Measurements from ENCODE around the gene MYO1G. TPM values are rescaled to one million over a fixed set of nuclear protein-coding genes. Genes with fewer than 3 reads are reported as not detected.

Gene MYO1G
- total and polyA plus RNA-seq, 2 donors = 1.8 to 3.6 TPM

DNA sequence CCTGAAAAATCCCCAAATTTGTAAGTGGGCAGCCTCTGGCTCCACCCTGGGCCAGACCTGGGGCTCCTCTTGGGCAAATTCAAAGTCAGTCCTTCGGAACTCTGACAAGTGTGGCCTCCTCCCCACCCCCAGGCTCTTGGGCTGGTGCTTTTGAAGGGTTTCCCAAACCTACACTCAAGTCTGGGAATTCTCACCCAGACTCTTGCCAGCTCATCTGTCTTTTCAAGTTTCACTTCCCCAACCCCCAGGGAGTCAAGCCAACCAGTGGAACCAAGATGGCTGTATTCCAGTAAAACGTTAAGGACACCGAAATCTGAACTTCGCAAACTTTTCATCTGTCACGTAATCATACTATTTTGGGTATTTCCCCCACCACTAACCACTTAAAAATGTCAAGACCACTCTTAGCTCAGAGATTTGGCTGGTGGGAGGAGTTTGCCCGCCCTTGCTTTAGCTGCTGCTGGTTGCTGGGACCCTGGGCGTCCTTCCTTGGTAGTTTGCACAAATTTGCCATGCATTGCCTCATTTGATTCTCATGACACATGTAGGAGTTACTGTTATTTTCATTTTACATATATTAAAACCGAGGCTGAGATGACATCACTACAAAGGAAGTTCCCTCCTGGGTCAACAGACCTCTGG is 1.7 kb upstream of the MYO1G start:
- no peak for DNase-seq (ENCODE audit: extremely low spot score)
- WGBS = 62% methylated on average over 8 of the region's 8 CpGs
- Histone ChIP-seq H3K27ac (ENCODE audit: low read depth) (no peak overlapping the region), H3K4me3 (ENCODE audit: low read depth, low read length) (no peak overlapping the region), H3K36me3 (ENCODE audit: insufficient read depth) (no peaks in the 10 kb centered on the region), H3K4me1 (ENCODE audit: insufficient read depth) (no peaks in the 10 kb centered on the region)

DNA sequence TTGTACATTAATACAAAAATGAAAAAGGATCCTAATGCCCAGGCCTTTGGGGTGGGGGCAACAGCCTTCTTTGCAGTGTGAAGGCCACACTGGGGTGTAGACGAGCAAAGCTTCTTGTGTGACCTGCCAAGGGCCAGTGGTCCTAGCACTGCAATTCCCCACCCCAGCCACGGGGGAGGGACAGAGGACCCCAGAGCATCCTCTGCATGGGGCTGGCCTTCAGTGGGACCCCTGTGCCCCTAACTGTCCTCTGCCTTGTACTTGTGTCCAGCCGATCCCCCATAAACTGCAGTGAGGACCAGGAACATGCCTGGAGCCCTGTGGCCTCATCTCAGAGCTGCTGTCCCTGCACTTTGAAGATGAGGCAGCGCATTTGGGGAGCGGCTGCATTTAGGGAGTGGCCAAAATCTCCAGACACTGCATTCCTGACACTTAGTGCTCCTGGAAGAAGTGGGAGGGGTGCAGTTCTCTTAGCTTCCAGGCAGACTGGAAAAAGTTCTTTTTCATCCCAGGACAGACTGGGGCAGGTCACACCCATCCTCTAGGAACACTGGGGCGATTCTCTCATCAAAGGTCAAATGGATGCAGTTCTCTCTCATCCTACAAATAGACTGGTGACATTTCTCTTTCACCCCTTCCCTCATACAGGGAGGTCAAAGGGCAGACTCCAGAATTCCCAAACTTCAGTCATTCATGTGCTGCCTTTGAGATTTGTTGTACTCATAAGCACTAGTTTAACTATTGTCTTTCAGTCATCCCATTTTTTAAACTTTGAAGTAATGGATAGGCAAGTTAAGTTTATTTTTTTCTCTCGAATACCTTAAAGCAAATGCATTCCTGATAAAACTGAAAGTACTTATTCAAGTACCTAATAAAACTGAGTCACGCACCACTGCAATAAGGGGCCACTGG is 922 bp upstream of the MYO1G start:
- H3K36me3 ChIP-seq (ENCODE audit: insufficient read depth) = no peaks in the 10 kb centered on the region
- DNase-seq (ENCODE audit: extremely low spot score) = no peak

DNA sequence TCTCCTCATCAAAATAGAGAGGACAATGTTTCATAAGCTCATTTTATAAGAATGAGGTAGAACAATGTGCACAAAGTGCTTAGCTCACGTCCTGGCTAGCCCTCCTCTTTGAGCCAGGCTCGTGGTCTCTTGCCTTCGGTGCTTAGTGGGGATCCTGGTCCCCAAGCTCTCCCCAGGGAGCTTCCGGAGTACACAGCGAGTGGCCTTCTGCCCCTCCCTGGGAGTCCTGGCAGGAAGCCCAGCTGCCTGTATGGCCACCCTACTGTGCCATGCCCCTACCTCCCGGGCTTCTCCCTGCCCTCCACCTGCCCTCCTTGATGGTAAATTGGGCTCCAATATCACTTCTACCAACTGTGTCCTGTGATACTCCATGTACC is 868 bp downstream of the MYO1G start:
- no peak for DNase-seq (ENCODE audit: extremely low spot score)
- H3K27ac ChIP-seq (ENCODE audit: low read depth) = no peak overlapping the region
- H3K4me1 ChIP-seq (ENCODE audit: insufficient read depth) = no peaks in the 10 kb centered on the region
- no peak overlapping the region for H3K4me3 ChIP-seq (ENCODE audit: low read depth, low read length)
- 74% methylated on average over 6 of the region's 6 CpGs for WGBS
- H3K36me3 ChIP-seq (ENCODE audit: insufficient read depth) = no peaks in the 10 kb centered on the region

More for the DNA sequence above, 922 bp upstream of the MYO1G start:
- 70% methylated on average over 8 of the region's 8 CpGs for WGBS
- Histone ChIP-seq H3K27ac (ENCODE audit: low read depth) (no peak overlapping the region), H3K4me3 (ENCODE audit: low read depth, low read length) (no peak overlapping the region), H3K4me1 (ENCODE audit: insufficient read depth) (no peaks in the 10 kb centered on the region)

DNA sequence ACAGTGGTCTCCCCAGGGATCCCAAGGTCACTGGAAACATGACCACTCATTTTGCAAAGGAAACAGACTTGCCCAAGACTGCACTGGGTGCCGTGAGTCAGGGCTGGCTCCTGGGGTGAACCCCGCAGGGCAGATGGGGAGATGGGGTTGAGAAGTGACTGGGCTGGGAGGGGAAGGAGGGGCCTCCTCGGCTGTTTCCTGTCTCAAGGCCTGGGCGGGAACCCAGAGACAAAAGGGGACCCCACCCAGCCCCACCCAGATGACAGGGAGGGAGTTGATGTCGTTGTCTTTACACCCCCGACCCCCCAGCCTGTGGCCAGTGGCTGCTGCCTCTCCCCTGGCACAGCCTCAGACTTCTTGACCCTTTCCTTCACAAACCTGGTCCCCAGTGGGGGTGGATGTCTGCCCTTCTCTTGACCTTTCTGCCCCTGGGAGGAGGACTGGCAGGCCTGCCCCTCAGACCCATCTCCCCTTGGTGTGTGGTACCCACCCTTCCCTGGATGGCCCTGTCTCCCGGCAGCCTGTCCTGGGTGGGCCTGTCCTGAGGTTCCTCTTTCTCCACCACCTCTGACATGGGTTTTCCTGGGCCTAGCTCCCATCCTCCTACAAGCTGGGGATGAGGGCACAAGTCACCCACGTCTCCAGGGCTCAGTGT is 1.4 kb downstream of the MYO1G start:
- WGBS = 60% methylated on average over 8 of the region's 8 CpGs
- no peak overlapping the region for H3K27ac ChIP-seq (ENCODE audit: low read depth)
- no peak for DNase-seq (ENCODE audit: extremely low spot score)
- no peaks in the 10 kb centered on the region for H3K36me3 ChIP-seq (ENCODE audit: insufficient read depth)
- no peak overlapping the region for H3K4me3 ChIP-seq (ENCODE audit: low read depth, low read length)
- H3K4me1 ChIP-seq (ENCODE audit: insufficient read depth) = no peaks in the 10 kb centered on the region

DNA sequence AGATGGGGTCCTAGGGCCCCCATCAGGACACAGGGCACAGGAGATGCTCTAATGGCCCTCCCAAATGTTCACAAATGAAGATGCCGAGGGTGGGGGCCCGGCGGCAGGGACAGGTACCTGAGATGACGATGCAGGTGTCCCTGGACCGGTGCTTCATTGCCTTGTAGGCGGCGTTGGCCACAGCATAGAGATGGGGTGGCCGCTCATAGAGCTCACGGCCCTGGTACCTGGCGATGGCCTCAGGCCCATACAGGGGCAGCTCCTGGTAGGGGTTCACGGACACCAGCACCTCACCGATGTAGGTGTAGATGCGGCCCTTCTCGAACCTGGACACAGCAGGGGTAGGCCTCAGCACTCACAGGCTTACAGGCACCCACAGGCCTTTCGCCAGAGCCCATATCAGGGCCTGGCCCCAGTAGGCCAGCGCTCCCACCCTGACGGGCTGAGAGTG is 2.0 kb downstream of the MYO1G start:
- DNase-seq (ENCODE audit: extremely low spot score) = no peak
- no peaks in the 10 kb centered on the region for H3K36me3 ChIP-seq (ENCODE audit: insufficient read depth)
- H3K27ac ChIP-seq (ENCODE audit: low read depth) = no peak overlapping the region
- H3K4me3 ChIP-seq (ENCODE audit: low read depth, low read length) = no peak overlapping the region
- 96% methylated on average over 17 of the region's 17 CpGs for WGBS
- no peaks in the 10 kb centered on the region for H3K4me1 ChIP-seq (ENCODE audit: insufficient read depth)

DNA sequence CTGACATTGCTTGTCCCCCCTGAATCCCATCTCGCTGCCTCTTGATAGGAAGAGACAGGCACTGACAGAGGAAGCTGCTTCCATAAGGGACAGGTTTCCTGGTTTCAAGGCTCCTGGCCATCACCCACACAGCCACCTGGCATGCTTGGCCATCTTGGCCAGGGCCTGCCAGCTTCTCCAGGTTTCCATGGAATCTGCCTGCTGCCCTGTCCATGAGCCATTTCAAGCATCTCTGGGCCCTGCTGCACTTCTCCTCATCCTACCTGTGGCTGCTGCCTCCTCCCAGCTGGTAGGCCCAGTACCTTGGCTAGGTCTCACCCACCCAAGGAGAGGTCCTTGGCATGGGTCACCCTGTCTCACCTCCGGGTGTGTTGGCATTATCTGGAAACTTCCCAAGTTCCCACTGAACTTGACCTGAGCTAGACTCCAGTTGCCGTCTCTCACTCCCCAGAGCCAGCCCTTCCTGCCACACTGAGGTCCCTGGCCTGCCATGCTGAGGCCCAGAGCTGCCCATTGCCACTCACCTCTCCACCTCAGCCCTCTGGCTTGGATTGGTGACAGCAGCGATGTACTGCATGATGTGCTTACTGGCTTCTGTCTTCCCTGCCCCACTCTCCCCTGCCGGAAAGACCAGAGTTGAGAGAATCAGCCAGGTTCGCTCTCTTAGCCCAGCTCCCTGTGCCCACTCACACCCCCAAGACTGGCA is 2.6 kb downstream of the MYO1G start:
- Histone ChIP-seq H3K27ac (ENCODE audit: low read depth) (no peak overlapping the region), H3K4me1 (ENCODE audit: insufficient read depth) (no peaks in the 10 kb centered on the region), H3K4me3 (ENCODE audit: low read depth, low read length) (no peak overlapping the region), H3K36me3 (ENCODE audit: insufficient read depth) (no peaks in the 10 kb centered on the region)
- WGBS = 96% methylated on average over 6 of the region's 6 CpGs
- DNase-seq (ENCODE audit: extremely low spot score) = no peak

DNA sequence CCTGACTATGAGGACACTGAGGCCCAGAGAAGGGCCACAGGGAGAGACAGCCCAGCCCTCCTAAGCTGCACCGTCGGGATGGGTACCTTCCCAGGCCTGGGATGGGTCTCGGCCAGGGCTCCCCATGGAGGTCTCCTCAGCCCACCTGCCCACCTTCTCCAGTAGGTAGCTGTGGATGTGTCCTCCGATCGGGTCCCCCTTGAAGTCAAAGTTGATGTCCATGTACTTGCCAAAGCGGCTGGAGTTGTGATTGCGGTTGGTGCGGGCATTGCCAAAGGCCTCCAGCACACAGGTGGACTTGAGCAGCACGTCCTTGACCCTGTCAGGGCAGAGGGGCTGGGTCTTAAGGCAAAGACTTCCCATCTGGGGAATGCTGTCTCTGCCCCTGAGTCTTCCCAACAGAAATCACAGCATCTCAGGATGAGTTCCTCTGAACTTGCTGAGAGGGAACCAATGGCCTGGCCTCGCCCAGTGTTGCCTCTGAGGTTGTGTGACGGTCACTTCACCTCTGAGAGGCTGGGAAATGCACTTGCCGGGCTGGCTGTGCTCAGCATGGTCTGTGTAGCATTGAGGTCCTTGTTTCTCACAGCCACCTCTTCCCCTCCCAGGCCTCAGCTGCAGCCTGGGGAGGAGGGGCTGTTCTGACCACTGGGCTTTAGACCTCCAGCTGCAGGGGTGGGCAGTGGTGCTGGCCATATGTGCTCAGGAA is 3.3 kb downstream of the MYO1G start:
- Histone ChIP-seq H3K36me3 (ENCODE audit: insufficient read depth) (no peaks in the 10 kb centered on the region), H3K4me1 (ENCODE audit: insufficient read depth) (no peaks in the 10 kb centered on the region), H3K27ac (ENCODE audit: low read depth) (no peak overlapping the region), H3K4me3 (ENCODE audit: low read depth, low read length) (no peak overlapping the region)
- DNase-seq (ENCODE audit: extremely low spot score) = no peak
- 94% methylated on average over 12 of the region's 12 CpGs for WGBS

DNA sequence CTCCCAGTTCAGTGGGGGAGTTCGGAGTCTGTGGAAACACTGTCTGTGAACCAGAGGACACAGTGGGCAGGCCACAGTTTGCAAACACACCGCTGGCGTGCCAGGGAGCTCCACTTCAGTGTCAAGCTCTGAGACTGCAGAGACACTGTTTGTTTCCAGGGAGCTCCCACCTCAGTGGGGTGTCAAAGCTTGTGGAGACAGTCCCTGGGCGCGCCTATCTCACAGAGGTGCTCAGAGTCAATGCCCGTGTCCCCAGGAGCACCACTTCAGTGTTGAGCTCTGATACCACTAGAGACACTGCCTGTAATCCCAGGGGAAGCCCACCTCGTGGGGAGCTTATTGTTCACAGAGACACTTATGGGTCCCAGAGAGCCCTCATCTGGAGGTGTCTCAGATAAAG is 4.3 kb downstream of the MYO1G start:
- DNase-seq (ENCODE audit: extremely low spot score) = no peak
- H3K4me1 ChIP-seq (ENCODE audit: insufficient read depth) = no peaks in the 10 kb centered on the region
- H3K36me3 ChIP-seq (ENCODE audit: insufficient read depth) = no peaks in the 10 kb centered on the region
- no peak overlapping the region for H3K4me3 ChIP-seq (ENCODE audit: low read depth, low read length)
- H3K27ac ChIP-seq (ENCODE audit: low read depth) = no peak overlapping the region
- 82% methylated on average over 7 of the region's 7 CpGs for WGBS

DNA sequence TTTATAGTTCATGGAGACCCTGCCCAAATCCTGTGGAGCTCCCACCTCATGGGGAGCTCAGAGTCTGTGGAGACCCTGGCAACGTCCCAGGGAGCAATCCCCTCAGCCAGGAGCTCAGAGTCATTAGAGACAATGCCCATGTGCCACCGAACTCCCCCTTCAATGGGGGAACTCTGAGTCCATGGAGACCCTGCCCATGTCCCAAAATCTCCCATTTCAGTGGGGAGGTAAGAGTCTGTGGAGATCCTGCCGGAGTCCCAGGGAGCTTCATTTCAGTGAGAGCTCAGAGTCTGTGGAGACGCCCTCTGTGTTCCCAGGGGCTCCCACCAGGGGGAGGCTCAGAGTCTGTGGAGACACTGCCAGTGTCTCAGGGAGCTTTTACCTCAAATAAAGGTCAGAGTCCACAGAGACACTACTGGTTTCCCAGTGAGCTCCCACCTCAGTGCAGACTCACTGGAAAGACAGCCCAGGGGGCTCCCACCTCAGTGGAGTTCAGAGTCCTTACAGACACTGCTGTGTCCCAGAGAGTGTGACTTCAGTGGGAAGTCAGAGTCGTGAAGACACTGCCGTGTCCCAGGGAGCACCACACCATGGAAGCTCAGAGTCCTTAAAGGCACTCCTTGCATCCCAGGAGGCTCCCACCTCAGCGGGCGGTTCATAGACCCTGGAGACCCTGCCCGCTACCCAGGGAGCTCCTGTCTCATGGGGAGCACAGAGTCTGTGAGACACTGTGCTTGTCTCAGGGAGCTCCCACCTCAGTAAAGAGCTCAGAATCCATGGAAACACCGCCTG is 5.0 kb downstream of the MYO1G start:
- WGBS = 74% methylated on average over 10 of the region's 10 CpGs
- no peak for DNase-seq (ENCODE audit: extremely low spot score)
- Histone ChIP-seq H3K4me1 (ENCODE audit: insufficient read depth) (no peaks in the 10 kb centered on the region), H3K4me3 (ENCODE audit: low read depth, low read length) (no peak overlapping the region), H3K27ac (ENCODE audit: low read depth) (no peak overlapping the region), H3K36me3 (ENCODE audit: insufficient read depth) (no peaks in the 10 kb centered on the region)

DNA sequence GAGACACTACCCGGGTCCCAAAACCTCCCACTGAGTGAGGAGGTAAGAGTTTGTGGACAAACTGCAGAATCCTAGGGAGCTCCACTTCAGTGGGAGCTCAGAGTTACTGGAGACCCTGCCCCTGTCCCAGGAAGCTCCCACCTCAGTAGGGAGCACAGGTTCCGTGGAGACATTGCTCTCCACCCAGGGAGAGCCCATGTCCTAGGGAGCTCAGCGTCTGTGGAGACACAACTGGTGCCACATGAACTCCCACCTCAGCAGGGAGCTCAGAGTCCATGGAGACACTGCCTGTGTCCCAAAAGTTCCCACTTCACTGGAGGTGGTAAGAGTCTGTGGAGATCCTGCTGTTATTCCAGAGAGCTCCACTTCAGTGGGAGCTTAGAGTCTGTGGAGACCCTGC is 6.3 kb downstream of the MYO1G start:
- Histone ChIP-seq H3K4me3 (ENCODE audit: low read depth, low read length) (no peak overlapping the region), H3K36me3 (ENCODE audit: insufficient read depth) (no peaks in the 10 kb centered on the region), H3K4me1 (ENCODE audit: insufficient read depth) (no peaks in the 10 kb centered on the region), H3K27ac (ENCODE audit: low read depth) (no peak overlapping the region)
- no peak for DNase-seq (ENCODE audit: extremely low spot score)
- WGBS = 83% methylated on average over 3 of the region's 3 CpGs

DNA sequence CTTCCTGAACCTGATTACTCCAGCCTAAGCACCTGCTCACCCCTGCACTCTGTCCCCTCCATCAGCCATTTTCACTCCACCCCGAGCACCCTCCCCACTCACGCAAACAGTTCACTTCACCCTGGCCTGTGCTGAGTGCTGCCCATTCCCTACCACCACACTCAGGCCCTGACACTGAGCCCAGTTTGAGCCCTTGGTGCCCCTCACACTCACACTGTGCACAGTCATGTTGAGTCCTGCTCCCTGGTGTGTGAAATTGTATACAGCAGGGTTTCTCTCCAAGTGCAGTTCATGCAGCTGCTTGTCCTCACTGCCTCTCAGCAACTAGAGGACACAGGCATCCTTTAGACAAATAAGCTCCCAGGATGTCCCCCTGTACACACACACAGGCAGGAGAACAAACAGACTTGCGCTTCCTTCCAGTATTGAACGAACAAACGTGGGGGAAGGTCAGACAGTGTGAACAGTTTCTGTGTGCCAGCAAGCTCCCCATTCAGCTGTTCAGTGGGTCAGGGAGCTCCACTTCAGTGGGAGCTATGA is 6.8 kb downstream of the MYO1G start:
- no peak for DNase-seq (ENCODE audit: extremely low spot score)
- Histone ChIP-seq H3K4me1 (ENCODE audit: insufficient read depth) (no peaks in the 10 kb centered on the region), H3K36me3 (ENCODE audit: insufficient read depth) (no peaks in the 10 kb centered on the region), H3K27ac (ENCODE audit: low read depth) (no peak overlapping the region), H3K4me3 (ENCODE audit: low read depth, low read length) (no peak overlapping the region)
- WGBS = 63% methylated on average over 5 of the region's 5 CpGs

DNA sequence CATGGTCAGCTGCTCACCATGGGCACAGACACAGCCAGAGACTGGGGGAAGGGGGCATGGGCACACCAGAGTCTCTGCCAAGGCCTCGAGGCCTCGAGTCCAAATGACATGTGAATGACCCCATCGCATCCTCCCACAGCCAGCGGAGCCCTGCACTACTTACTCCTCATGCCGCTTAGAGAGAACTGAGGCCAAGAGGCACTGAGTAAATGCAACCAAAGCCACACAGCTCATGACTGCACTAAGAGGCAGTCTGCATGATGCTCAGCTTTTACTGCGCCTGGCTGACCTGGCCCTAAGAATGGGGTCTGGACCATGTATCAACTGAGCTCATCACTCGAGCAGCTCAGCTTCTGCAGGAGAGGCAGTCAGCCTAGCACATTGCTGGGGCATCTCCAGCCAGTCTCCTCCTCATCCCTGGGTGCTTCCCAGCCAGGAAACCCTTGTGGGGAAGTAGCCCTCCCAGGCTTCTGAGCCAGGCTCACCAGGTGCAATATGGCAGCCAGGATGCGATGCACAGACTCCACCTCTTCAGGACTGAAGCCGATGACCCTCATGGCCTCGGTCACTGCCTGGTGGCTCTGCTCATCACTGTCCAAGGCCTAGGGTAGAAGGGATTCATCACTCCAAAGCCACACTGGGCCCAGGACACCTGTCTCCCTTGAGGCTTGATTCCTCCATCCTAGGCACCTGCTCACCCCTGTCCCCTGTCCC is 7.5 kb downstream of the MYO1G start:
- Histone ChIP-seq H3K36me3 (ENCODE audit: insufficient read depth) (no peaks in the 10 kb centered on the region), H3K4me3 (ENCODE audit: low read depth, low read length) (no peak overlapping the region), H3K27ac (ENCODE audit: low read depth) (no peak overlapping the region), H3K4me1 (ENCODE audit: insufficient read depth) (no peaks in the 10 kb centered on the region)
- WGBS = 83% methylated on average over 10 of the region's 10 CpGs
- DNase-seq (ENCODE audit: extremely low spot score) = no peak

All from urinary bladder (tissue), 4 donors.